OCI-LY7 (cell line): ENCODE results near the gene CTXN3.

Experiments
- EZH2phosphoT487 ChIP-seq: fragments of 200-600 bp; sonication (generic); IDR thresholded peaks from 2 replicates; pipeline ENCODE4 v1.6.1; 2018; ENCODE audit warnings: low read depth, borderline replicate concordance, mild to moderate bottlenecking, mixed run types, antibody characterized with exemption, low read length, moderate library complexity, mixed read lengths
- TF ChIP-seq, protein P1 (sequence below): fragments of 200-600 bp; sonication (generic); conservative IDR thresholded peaks from 2 replicates; pipeline ENCODE4 v1.5.1; 2014; ENCODE audit warnings: mild to moderate bottlenecking, antibody characterized with exemption, low read length, moderate library complexity, mixed read lengths

DNA sequence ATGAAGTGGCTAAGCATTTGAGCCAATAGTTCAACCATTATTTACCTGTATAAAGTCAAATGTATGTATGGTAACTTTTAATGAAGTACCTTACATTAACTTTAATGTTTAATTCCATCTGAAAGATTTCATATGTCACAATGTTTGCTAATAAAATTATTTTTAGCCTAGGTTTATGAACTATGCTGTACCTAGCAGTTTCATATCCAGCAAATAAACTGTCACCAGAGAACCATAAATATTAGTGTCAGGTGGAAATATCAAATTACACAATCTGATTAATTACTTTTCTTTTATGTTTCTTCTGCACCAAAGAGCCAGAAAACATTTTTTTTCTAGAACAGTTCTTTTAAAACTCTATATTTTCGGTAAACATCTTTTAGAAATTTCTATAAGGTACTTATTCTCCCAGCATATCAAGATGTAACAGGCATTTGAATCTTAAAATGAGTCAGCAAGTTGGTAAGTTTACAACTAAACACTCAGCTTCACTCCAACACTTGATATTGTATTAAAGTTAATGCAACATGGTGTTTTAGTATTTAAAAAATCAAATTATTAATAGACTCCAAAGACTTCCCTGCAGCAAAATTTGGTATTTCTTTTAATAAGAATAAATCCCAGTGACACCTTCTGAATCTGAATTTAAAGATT lies 45.8 kb downstream of the CTXN3 start:
- TF ChIP-seq, protein P1, sequence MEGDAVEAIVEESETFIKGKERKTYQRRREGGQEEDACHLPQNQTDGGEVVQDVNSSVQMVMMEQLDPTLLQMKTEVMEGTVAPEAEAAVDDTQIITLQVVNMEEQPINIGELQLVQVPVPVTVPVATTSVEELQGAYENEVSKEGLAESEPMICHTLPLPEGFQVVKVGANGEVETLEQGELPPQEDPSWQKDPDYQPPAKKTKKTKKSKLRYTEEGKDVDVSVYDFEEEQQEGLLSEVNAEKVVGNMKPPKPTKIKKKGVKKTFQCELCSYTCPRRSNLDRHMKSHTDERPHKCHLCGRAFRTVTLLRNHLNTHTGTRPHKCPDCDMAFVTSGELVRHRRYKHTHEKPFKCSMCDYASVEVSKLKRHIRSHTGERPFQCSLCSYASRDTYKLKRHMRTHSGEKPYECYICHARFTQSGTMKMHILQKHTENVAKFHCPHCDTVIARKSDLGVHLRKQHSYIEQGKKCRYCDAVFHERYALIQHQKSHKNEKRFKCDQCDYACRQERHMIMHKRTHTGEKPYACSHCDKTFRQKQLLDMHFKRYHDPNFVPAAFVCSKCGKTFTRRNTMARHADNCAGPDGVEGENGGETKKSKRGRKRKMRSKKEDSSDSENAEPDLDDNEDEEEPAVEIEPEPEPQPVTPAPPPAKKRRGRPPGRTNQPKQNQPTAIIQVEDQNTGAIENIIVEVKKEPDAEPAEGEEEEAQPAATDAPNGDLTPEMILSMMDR = no peak
- no peak for TF ChIP-seq EZH2phosphoT487
